Measurements from ENCODE around the gene TCF12.
"Not testable (repeated sequence)": the region's sequence is repeated elsewhere in the genome, so short reads cannot be mapped to it uniquely, and the experiment has no call there.

TCF12 gene

DNA sequence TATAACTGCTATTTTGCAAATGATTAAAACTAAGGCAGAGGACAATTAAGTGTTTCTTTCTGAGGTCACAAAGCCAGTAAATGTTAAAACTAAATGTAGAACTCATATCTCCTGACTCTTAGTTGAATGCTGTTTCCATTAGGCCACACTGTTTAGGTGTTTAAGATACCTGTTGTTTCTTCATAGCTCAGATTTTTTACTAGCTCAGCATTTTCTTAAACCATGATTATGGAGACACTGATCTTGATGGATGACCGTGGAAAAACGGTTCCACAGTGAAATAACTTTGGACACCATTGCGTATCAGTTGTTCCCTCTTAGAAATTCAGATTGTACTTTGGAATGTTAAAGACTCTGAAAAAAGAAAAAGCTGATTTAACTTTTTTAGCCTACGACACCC lies 177.5 kb downstream of the TCF12 start:
- no peak for DNase-seq

DNA sequence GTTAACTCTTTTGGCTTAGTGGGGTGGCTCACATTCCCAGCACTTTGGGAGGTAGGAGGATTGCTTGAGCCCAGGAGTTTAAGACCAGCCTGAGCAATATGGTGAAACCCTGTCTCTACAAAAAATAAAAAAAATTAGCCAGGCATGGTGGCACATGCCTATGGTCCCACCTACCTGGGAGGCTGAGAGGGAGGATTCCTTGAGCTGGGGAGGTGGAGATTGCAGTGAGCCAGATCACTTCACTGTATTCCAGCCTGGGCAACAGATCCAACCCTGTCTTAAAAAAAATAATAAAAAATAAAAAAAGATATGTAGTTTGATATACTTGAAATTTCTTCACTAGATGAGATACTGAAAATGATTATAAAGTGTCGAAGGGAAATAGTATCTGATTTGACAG lies 178.8 kb downstream of the TCF12 start:
- DNase-seq = no peak

DNA sequence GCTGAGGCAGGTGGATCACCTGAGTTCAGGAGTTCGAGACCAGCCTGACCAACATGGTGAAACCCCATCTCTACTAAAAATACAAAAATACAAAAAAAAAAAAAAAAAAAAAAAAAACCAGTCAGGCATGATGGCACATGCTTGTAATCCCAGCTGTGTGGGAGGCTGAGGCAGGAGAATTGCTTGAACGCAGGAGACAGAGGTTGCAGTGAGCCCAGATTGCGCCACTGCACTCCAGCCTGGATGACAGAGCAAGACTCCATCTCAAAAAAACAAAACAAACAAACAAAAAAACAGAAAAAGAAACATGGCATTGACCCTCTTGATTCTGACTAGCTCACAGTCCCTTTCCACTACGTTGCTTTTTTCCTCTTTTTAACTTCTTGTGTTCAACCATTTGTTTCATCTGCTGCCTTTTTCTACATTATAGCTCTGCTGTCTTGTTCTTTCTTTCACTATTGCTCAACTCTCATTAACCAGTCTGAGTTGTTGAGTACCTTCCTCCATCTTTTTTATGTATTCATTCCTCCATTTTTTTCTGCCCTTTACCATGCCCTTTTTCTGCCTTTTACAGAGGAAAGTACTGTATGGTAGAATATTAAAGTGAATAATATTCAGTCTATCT lies 179.6 kb downstream of the TCF12 start:
- not testable (repeated sequence) for DNase-seq

GRCh38 chr15:57098896-57099295 lies 180.5 kb downstream of the TCF12 start:
- DNase-seq = no peak

- no peak for DNase-seq
Observed at GRCh38 chr15:57100136-57100539, 181.7 kb downstream of the TCF12 start.

DNA sequence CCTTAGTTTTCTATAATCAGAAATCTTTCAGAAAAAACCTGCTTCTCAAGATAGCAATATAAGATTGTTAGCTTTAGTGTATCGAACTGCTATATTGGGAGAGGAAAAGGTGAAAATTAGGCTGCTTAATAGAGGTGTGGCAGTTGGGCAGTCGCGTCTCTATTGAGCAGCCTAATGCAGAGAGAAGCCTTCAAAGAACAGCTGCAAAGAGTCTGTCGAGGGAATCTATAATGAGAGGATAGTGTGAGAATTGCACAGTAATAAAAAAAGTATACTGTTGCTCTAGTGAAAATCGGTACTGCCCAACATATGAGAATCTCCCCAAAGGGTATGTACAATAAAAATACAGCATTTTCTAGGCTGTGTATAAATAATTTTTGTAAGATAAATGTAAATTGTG lies 184.4 kb downstream of the TCF12 start:
- no peak for DNase-seq

GRCh38 chr15:57108296-57108695 lies 189.9 kb downstream of the TCF12 start:
- no peak for DNase-seq

GRCh38 chr15:57109005-57109404 lies 190.6 kb downstream of the TCF12 start:
- no peak for DNase-seq

DNA sequence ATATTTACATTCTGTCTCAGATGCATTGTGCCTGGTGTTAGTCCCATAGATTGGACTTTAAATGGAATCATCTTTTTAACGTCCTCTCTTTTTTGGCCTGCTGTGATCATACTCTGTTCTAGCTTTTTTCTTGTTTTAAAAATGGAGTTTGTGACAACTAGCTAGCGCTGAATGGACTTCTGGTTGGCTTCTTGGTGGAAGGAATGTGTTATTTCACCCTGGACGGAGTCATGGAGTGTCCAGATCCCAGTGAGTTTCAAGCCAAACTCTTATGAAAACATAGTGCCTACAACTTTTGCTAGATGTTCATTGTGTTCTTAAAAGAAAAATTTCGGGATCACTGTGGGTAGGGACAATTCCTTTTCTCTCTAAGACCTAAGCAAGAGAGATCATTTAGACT lies 192.6 kb downstream of the TCF12 start:
- DNase-seq = no peak

DNA sequence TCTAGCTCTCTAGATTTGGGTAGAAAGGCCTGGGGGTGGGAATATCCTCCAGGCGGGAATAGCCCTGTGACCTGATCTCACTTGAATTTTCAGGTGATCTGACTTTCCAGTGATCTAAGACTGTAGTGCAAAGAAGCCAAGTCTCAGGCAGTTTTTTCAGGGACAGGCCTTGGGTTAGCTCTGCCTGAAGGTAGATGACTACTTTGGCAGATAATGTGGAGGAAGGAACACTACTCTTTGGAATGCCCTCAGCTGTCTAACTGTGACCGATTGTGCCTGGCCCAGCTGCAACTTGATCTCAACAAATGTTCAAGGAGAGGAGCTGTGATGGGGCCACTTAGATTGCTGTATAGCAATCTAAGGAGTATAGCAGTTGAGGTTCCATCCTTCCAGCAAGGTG lies 193.7 kb downstream of the TCF12 start:
- DNase-seq = no peak

DNA sequence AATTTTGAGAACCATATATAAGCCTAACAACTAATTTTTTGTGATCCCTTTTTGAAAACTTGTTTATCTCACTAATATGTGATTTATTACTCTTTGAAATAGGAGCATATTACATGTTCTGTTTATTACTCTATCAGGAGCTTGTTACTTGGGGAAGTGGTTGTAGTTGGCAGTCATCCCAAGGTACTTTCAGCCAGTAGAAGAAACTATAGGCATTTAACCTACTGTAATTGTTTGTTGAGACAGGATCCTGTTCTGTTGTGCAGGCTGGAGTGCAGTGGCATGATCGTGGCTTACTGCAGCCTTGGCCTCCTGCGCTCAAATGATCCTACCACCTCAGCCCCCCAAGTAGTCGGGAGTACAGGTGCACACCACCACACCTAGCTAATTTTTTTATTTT lies 195.6 kb downstream of the TCF12 start:
- no peak for DNase-seq

DNA sequence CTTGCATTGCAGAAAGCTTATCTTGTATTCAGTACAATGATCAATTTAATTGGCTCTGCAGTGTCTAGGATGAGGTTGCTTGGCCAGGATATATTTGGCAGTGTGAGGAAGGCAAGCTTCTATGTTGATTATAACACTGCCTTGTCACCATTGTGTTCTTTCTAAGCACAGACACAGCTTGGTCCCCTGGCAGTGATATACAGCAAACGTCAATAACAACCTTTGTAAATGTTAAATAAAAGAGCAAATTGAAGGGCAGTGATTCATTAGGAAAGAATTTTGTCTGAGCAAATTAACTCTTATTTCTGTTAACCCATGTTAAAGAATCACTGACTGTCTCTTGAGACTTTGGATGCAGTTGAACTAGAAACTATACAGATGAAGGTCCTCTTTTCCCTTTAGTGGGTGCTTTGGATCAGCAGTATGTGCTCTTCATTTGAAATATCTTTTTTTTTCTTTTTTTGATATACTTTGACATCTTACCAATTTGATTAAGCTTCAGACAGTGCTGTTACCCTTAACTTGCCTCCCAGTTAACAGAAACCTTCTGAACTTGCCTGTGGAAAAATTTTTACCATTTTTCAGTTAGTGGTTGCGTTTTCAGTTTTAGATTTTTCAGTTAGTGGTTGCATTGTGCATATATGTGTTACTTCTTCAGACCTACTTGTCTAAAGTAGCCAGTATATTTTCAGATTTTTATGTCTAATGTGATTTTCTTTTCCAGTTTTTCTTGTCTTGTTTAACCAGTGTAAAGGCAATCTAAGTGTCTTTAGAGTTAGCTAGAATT lies 199.8 kb downstream of the TCF12 start:
- DNase-seq = no peak

- no peak for DNase-seq
Observed at GRCh38 chr15:57122080-57122840, 203.8 kb downstream of the TCF12 start.

DNA sequence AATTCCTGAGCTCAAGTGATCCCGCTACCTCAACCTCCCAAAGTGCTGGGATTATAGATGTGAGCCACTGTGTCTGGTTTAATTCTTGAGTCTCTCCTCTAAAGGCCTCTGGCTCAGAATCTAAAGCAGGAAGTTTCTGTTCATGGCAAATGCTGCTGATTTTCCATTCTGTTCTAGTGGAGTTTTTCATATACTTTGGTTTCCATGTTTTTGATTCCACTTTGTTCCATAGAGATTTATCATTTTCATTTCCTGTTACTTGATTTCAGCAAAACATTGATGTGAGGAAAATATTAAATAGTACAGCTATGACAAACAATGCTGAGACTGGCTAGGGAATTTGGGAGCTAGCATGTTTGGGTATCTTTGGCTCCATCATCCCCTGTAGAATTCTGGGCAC lies 205.6 kb downstream of the TCF12 start:
- DNase-seq = no peak

GRCh38 chr15:57129064-57129463 lies 210.6 kb downstream of the TCF12 start:
- no peak for DNase-seq

DNA sequence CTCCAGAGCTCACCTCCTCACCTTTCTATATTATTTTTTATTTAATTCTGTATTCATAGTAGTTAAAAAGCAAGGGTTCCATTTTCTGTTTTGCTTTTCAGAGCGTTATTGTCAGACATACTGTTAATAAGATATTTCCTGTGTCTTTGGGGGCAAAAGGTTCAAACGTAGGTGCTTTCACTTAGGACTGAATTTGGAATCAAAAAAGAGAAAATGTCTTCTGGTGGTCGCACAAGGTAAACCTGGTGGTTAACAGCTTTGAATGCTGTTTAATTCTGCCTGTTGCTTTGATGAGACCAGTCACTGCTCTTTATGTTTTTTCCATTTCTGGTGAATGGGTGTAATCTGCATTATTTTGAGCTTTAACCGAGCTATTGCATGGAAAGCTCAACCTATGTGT lies 212.5 kb downstream of the TCF12 start:
- DNase-seq = no peak

- DNase-seq = no peak
Observed at GRCh38 chr15:57133127-57133968, 214.9 kb downstream of the TCF12 start.

GRCh38 chr15:57134071-57134605 lies 215.7 kb downstream of the TCF12 start:
- DNase-seq = no peak

DNA sequence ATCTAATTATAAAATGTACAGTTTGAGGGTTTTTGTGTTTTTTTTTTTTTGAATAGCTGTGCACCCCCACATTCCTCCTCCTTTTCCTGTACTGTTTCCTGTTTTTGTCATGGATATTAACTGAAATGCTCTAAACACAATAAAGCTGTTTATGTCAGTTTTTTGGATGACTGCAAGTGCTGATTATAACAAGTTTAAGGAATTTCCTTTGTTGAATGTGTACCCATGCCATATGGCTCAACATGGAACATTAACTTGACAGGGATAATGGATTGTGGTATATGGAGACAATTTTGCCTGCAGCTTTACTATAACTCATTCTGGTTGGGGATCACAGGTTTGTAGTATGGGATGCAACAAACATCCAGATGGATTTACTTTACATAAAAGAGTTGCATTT lies 216.4 kb downstream of the TCF12 start:
- no peak for DNase-seq

DNA sequence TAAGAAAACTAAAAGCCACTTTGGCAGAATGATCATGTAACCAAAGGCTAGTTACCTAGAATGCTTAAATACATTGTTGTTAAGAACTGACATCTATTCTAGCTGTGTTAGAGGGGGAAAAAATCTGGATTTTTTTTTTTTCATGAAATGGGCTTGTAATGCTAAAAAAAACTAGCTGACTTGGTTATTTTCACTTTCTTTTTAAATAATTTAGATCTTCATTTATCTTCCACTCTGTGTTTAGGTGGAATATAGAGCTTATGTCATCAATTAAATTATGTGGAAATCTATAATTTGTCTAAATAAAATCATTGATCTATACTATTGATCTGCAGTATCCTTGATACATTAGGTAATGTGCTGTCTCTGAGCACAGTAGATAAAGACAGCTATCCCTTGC lies 217.4 kb downstream of the TCF12 start:
- no peak for DNase-seq

DNA sequence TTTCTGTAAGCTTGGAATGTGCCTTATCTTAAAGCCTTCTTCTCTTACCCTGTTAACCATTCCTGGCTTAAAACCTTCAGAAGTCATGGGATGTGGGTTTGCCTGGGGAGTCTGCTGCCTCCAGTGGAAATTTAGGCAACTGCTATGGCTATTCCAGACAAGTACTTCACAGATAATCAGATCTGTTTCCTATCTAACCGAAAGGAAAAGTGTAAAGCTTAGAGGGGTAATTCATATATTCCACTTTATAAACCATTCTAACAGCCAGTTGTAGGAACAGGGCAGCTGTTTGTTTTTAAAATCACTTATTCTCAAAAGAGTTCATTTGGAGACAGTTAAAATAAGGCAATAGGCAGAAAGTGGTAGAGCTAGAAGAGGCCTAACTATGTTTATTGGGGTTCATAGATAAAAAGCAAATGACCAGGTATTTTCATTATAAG lies 219.9 kb downstream of the TCF12 start:
- DNase-seq = no peak

DNA sequence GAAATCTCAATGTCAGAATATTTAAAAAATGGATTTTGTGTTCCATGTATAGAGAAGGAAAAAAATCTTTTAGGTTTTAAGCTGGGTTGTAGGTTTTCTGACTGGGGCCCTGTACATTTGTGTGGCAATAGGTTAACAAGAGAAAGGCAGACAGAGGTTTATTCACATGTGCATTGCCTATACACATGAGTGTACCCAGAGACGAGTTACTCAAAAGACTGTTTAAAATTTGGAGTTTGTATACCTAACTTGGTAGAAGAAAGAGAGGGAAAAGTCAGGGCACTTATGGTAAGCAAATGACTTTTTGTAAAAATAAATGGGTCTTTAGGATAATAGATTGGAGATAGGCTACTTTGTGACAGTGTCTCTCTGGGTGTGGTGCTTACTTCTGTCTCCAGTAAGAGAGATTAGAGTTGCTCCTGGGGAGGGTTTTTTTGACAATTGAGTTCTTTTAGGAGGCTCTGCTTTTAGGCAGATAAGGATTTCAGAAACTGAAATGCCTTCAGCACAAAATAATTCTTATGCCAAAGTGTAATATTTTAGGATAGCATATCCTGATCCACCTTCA lies 225.2 kb downstream of the TCF12 start:
- DNase-seq = no peak

Data from T-helper 9 cell (primary cell).